ENCODE data around the gene CEP57.

The CEP57 gene

DNA sequence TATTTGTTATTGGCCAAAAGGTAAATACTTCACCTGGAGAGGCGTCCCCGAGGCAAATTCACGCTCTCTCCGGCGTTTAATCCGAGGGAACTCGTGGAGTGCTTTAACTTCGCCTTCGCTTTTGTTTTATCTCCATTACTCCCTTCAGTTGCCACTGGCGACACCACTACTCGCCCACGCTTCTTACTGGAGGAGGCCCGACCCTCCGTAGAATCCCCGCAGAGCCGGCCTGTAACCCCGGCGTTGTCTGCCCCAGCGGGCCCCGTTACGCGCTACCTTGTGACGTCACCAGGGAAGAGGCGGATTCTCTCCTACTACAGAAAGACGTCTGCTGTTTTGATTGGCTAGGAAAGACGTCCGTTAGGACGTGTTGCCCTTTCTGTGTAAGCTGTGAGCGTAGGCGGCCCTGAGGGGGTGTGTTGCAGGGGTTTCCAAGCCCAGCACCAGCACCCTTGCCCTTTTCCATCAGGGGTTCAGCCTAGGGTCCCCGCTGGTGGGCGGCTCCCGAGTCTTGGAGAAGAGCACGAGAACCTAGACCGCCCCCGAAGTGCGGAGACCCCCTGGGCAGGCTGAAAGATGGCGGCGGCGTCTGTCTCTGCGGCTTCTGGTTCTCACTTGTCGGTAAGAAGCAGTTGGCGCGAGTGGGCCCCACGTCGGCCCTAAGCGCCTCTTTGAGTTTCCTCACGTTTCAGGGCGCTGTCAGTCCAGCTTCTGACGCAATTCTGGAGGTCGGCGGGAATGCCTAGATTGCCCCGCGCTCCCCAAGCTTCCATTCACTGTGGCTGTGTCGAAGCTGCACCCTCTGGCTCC is at the start of gene CEP57 (continued):
- TF ChIP-seq KLF9 (tag by site-specific recombination; IDR thresholded peaks at IDR 0.05; ENCODE audit: low read depth) (peak; percentile 61), MEIS1 (CRISPR knock-in tag; IDR thresholded peaks at IDR 0.05; ENCODE audit: borderline replicate concordance) (no peak), ZNF571 (tag by site-specific recombination; IDR thresholded peaks at IDR 0.05) (no peak), ZNF146 (tag by site-specific recombination; IDR thresholded peaks at IDR 0.05) (no peak), GLI2 (tag by site-specific recombination; IDR thresholded peaks at IDR 0.05; ENCODE audit: borderline replicate concordance, low read depth) (no peak), ZNF302 (tag by site-specific recombination; IDR thresholded peaks at IDR 0.05; ENCODE audit: low read depth) (no peak), RBAK (tag by site-specific recombination; IDR thresholded peaks at IDR 0.05) (no peak), ZNF211 (tag by site-specific recombination; IDR thresholded peaks at IDR 0.05; ENCODE audit: low read depth) (no peak), CTCF (tag by site-specific recombination; IDR thresholded peaks at IDR 0.05) (no peak), PRDM6 (tag by site-specific recombination; IDR thresholded peaks at IDR 0.05) (no peak), ZNF214 (tag by site-specific recombination; IDR thresholded peaks at IDR 0.05; ENCODE audit: borderline replicate concordance) (no peak), ZNF311 (tag by site-specific recombination; IDR thresholded peaks at IDR 0.05; ENCODE audit: borderline replicate concordance) (no peak), SP7 (tag by site-specific recombination; IDR thresholded peaks at IDR 0.05) (no peak), ZNF426 (tag by site-specific recombination; IDR thresholded peaks at IDR 0.05) (no peak), ZBTB49 (tag by site-specific recombination; IDR thresholded peaks at IDR 0.05; ENCODE audit: low read depth) (no peak), GFI1B (tag by site-specific recombination; IDR thresholded peaks at IDR 0.05) (no peak), ZNF266 (tag by site-specific recombination; IDR thresholded peaks at IDR 0.05; ENCODE audit: low read depth) (no peak), ZNF585B (tag by site-specific recombination; IDR thresholded peaks at IDR 0.05) (no peak), ZNF843 (tag by site-specific recombination; IDR thresholded peaks at IDR 0.05) (no peak), KLF17 (tag by site-specific recombination; IDR thresholded peaks at IDR 0.05) (no peak), ZNF76 (tag by site-specific recombination; IDR thresholded peaks at IDR 0.05; ENCODE audit: borderline replicate concordance, low read depth) (no peak), PRDM1 (tag by site-specific recombination; IDR thresholded peaks at IDR 0.05) (no peak), MZF1 (tag by site-specific recombination; IDR thresholded peaks at IDR 0.05; ENCODE audit: borderline replicate concordance) (no peak), ZNF16 (tag by site-specific recombination; IDR thresholded peaks at IDR 0.05; ENCODE audit: low read depth) (no peak), ZBTB6 (tag by site-specific recombination; IDR thresholded peaks at IDR 0.05) (no peak)
- TF ChIP-seq, protein P1, sequence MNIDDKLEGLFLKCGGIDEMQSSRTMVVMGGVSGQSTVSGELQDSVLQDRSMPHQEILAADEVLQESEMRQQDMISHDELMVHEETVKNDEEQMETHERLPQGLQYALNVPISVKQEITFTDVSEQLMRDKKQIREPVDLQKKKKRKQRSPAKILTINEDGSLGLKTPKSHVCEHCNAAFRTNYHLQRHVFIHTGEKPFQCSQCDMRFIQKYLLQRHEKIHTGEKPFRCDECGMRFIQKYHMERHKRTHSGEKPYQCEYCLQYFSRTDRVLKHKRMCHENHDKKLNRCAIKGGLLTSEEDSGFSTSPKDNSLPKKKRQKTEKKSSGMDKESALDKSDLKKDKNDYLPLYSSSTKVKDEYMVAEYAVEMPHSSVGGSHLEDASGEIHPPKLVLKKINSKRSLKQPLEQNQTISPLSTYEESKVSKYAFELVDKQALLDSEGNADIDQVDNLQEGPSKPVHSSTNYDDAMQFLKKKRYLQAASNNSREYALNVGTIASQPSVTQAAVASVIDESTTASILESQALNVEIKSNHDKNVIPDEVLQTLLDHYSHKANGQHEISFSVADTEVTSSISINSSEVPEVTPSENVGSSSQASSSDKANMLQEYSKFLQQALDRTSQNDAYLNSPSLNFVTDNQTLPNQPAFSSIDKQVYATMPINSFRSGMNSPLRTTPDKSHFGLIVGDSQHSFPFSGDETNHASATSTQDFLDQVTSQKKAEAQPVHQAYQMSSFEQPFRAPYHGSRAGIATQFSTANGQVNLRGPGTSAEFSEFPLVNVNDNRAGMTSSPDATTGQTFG (tag by site-specific recombination; IDR thresholded peaks at IDR 0.05; ENCODE audit: borderline replicate concordance) = no peak
- TF ChIP-seq, protein P2, sequence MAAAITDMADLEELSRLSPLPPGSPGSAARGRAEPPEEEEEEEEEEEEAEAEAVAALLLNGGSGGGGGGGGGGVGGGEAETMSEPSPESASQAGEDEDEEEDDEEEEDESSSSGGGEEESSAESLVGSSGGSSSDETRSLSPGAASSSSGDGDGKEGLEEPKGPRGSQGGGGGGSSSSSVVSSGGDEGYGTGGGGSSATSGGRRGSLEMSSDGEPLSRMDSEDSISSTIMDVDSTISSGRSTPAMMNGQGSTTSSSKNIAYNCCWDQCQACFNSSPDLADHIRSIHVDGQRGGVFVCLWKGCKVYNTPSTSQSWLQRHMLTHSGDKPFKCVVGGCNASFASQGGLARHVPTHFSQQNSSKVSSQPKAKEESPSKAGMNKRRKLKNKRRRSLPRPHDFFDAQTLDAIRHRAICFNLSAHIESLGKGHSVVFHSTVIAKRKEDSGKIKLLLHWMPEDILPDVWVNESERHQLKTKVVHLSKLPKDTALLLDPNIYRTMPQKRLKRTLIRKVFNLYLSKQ (tag by site-specific recombination; IDR thresholded peaks at IDR 0.05; ENCODE audit: borderline replicate concordance) = no peak
